H4 (cell line): ENCODE data around the gene SLC23A1. TPM values are rescaled to one million over a fixed set of nuclear protein-coding genes. Genes with fewer than 3 reads are reported as not detected.
"Not testable (repeated sequence)": the region's sequence is repeated elsewhere in the genome, so short reads cannot be mapped to it uniquely, and the experiment has no call there.

Source experiments
- DNase-seq: peaks from one replicate; pipeline ENCODE4 v3.0.0-alpha.2; 2015; ENCODE audit warnings: low spot score
- total RNA-seq: library from RNA; depleted of rRNA; stranded (reverse); fragments of >200 nt; shearing (Covaris generic); gene quantifications from 2 replicates; pipeline ENCODE4 v1.2.3, GENCODE V29; 2014

Gene SLC23A1
- total RNA-seq, 1 experiment from 2014 or later: not detected

- no peak for DNase-seq
These were observed 6.9 kb upstream of the SLC23A1 start, which contains the start of gene MZB1 for GRCh38 chr5:139389701-139390638. Gene MZB1 (minus strand): TSS chr5:139389913. CDS start chr5:139389856, 57 bp downstream.

DNA sequence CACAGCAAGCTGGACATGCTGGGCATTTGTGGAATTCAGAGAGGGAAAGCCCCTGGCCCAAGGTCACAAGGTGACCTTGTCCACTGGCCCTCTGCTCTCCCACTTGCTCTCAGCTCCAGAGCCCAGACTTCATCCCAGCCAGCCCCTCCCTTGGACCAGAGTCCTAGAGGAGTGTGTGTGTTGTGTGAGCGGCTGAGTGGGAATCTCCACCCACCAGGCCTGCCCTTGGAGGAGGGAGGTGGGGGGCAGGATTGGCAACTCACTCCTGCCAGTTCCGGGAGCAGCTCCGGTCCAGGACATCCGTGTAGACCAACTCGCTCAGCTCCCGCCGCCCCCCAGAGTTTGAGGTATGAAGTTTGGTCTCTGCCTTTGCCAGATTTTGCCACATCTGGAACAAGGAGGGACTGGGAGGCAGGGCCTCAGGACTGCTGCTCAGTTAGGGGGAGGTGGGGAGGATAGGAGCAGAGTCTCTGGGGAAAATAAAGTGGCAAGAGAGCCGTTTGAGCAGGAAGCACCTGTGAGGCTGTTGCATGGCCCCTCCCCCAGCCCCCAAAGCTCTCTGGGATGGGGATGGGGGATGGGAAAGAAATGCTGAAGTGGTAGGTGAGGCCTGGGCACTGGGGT lies 5.2 kb upstream of the SLC23A1 start:
- DNase-seq: no peak

DNA sequence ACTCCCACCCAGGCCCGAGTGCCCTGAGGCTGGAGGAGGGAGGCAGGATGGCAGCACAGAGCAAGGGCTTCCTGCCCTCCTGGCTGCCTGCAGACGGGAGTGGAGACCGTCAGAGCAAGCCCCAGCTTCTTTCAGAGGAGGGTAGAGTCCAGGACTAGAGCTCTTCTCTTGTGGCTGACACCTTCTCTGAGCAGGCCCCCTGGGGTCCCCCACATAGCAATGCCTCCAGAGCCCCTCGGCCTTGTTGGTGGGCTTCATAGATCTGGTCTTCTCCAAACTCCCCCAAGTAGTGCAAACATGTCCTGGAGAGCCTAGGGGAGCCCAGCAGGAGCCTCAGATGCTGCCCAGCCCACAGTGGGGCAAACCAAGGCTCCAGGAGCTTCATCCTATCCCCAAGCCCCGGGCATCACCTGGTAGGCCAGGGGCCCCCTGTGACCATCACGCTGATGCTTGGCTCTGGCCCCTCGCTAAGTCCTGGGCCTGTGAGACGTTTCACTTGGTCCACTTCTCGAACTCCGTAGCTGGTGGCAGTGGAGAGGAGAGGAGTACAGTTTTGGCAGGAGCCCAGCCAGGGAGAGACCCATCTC lies 4.6 kb upstream of the SLC23A1 start:
- no peak for DNase-seq

- DNase-seq: not testable (repeated sequence)
These were observed 3.9 kb upstream of the SLC23A1 start for GRCh38 chr5:139386956-139387355.

GRCh38 chr5:139386050-139386438 lies 2.9 kb upstream of the SLC23A1 start:
- no peak for DNase-seq

GRCh38 chr5:139385061-139386049 lies 2.3 kb upstream of the SLC23A1 start:
- DNase-seq: no peak

DNA sequence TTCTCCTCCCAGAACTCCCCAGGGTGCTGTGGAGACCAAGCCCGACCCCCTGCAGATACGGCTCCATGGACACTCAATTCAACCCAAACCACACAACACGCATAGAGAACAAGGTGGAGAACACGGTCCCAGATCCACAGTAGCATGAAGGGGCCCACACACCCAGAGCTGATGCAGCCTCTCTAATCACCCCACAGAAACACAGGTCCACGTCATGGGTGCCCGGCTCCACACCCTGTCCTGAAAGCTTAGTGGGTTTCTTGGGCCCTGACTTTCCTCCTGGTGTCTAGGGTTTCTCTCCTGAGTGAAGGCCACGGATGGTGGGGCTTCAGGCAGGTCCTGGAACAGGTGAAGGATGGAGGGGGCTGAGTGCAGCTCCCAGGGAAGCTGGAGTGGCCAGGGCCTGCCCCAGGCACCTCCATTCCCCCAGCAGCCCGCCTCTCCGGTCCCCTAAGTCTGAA lies 1.5 kb upstream of the SLC23A1 start:
- DNase-seq: no peak

- DNase-seq: no peak
These were observed 995 bp upstream of the SLC23A1 start for GRCh38 chr5:139383993-139384590.

DNA sequence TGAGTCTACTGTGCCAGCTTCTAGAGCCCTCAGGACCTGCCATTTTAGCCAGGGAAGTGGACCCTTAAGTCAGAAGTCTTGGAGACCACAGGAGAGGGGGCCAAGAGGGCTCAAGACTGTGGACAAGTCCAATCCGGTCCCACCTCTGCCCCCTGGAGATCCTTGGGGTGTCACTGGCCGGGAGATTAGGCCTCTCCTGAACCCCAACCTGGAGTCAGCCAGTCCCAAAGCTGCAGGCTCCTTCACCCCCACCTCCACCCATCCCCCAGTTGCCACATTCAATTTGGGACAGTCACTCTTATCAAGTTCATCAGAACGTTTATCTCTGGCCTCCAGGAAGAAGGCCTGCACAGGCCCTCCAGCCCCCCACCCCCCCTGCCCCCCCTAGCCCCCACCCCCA lies 290 bp downstream of the SLC23A1 start:
- DNase-seq: no peak

DNA sequence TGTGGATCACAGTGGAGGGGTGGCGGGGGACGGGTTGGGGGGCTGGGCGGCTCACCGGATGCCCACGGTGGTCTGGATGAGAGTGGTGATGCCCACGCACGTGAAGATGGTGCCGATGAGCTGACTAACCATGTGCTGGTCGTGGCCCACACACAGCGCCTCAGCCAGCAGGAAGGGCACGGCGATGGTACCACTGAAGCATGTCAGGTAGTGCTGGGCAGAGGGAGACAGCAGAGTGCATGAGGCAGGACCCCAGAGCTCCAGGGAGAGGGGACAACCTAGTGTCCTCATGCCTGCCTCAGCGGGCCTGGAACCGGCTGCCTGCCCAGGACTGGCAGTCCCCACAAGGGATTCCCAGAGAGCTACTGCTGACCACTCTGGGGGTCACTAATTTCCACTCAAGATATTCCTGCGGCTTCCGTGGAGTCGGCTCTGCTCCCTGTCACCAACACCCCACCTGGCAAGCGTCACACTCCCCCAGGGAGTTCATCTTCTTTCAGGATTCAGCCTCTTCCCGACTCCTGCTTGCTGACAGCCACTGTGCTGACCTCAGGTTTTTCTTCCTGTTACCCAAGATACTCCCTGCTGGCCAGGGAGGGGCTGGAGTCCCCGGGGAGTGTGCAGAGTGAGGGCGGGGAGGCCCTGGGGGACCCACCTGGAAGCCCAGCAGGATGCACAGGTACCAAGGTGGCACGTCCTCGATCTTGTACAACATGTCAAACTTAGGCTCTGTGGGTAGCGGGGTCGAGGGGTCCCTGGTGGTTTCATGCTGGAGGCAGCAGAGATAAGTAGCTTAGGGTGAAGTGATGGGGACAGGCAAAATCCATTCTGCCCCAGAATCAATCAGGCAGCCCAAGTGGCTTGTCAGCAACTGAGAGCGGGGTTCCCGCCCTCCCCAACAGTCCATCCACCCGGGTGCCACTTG lies 998 bp downstream of the SLC23A1 start:
- DNase-seq: no peak

DNA sequence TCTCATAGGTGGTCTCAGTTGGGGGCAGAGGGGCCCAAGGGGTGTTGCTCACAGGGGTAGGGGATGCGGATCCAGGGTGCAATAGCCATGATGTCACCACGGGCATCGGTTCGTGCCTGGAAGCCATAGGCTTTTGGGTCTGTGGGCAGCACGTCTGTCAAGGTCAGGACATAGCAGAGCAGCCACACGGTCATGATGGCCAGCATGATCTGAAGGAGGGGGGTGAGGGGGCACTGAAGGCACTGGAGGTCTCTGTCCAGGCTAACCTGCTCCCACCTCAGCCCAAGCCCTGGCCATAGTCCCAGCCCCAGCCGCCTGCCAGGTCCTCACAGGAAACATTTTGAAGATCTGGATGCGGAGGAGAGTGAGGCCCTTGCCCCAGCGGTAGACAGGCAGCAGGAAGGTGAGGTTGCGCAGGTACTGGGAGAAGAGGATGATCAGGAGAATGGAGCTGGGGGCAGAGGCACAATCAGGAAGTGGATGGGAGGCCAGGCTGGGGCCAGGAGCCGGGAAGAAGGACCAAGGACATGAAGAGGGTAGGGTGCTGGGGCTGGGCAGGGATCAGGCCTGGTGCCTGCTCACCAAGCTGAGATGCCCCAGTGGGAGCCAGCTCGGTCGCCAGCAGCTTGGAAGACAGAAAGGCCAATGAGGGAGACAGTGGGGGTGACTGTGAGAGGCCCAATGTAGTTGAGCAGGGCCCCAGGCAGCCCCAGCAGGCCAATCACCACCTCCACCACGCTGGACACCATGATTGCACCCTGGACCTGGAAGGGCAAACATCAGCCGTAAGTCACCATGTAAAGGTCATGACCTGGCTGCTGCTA lies 3.3 kb downstream of the SLC23A1 start:
- no peak for DNase-seq

- no peak for DNase-seq
These were observed 4.1 kb downstream of the SLC23A1 start for GRCh38 chr5:139378941-139379361.

- DNase-seq: no peak
These were observed 4.8 kb downstream of the SLC23A1 start for GRCh38 chr5:139378101-139378825.

DNA sequence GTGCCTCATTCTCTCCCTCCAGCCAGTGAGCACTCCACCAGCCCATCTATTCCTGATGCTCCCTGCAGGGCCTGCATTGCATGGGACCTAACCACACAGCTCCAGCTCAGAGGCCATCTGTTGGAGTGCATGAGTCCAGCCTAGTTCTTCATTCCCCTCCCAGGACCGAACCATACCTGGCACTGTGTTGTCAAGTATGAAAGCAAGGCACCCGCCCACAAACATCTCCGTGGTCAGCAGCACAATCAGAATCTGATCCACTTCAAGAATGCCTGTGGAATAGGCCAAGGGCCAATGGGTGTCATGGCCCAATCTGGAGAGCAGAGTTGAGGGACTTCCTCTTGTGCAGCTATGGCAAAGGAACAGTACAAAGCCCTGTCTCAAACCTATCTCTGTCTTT lies 5.9 kb downstream of the SLC23A1 start:
- DNase-seq: no peak

DNA sequence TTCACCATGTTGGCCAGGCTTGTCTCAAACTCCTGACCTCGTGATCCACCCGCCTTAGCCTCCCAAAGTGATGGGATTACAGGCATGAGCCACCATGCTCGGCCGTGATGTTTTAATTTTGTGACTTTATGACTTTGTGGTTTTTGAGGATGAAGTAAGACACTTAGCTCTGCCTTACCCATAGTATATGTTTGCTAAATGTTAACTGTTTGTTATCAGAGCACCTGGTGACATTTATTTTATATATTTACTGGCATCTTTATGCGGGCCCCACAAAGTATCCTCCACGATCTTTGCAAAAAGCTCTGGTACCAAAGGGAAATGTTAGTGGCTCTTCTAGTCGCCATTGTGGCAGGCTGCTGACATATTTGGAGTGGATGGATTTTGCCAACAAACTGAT lies 6.7 kb downstream of the SLC23A1 start:
- DNase-seq: no peak

DNA sequence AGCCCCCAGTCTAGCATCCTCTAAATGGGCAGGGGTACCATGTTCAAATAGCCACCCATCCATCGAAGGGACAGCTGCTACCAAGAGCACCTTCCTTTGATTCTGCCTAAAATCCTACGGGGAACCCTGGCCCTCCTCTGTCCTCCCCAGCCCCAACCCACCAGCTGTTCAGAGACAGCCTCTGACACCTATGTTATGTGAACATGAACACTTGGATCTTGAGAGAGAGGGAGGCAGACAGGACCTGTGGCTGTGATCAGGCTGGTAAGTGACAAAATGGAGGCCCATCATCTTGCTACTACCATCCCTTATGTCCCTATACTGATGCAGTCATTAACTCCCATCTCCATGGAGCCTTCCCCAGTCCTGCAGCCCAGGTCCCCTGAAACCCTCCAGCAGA lies 8.2 kb downstream of the SLC23A1 start:
- no peak for DNase-seq

DNA sequence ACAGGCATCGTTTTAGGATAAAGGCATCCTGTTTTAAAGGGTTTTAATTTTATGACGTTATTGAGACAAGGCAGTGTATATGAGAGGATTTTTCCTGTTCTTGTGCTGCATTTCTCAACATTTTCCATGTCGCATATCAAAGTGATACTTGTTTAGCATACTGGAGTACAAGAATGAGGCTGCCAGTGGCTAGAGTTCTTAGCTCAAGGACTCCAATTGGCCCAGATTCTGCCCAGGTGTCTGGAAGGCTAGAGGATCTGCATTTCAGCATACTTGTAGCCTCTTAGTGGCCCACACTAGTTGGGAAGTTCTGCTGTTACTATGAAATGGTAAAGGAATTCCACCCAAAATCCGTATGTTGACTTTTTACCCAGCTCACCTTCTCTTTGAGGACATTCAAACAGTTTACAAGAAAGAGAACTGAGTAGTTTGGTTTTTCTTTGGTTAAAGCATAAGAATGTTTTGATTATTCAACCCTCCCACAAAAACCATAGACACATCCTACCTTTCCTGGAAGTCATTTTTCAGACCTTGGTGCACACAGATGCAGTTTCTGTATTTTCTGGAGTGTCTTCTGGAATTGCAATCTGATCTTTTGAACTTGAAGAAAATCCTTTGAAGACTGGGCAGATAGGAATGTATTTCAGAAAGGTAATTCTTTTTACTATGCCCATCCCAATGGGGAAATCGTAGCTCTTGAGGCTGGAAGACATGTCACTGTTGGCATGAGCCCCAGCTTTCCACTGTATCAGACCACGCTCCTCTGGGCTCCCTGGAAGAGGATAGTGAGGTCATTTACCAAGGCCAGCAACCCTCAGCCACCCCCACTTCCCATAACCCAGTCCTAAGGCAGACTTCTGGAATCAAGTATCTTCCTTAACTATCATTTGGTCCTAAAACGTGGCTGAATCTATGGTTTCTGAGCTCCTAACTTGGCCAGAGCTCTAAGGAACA lies 11.3 kb downstream of the SLC23A1 start:
- DNase-seq: no peak
